A549 treated with GW870086 at 1 μM for 4 hours (cell line): ENCODE measurements around the gene SLC17A7. TPM values are rescaled to one million over a fixed set of nuclear protein-coding genes. Genes with fewer than 3 reads are reported as not detected.

Source experiments
- total RNA-seq: library from RNA; stranded (reverse); fragments of 200-300 nt; extraction: Qiagen RNA extraction; gene quantifications from 5 replicates; pipeline ENCODE4 v1.2.3, GENCODE V29; 2022; ENCODE audit warnings: low read depth

Gene SLC17A7
- total RNA-seq: 0.51 to 0.57 TPM (median 0.53 TPM) in 5 replicates

GRCh38 chr19:49441210-49441959, at the start of gene SLC17A7:
SLC17A7 (minus strand) TSS chr19:49441527; CDS start chr19:49441379, 148 bp downstream.

GRCh38 chr19:49487277-49488045, 46.1 kb upstream of the SLC17A7 start, which contains the start of gene RPL13A:
RPL13A (plus strand) TSS chr19:49487608; CDS start chr19:49487630, 22 bp downstream.

GRCh38 chr19:49473868-49474541, 32.7 kb upstream of the SLC17A7 start, which contains the start of gene FLT3LG:
FLT3LG (plus strand) TSS chr19:49474215; CDS start chr19:49474640, 425 bp downstream.

DNA sequence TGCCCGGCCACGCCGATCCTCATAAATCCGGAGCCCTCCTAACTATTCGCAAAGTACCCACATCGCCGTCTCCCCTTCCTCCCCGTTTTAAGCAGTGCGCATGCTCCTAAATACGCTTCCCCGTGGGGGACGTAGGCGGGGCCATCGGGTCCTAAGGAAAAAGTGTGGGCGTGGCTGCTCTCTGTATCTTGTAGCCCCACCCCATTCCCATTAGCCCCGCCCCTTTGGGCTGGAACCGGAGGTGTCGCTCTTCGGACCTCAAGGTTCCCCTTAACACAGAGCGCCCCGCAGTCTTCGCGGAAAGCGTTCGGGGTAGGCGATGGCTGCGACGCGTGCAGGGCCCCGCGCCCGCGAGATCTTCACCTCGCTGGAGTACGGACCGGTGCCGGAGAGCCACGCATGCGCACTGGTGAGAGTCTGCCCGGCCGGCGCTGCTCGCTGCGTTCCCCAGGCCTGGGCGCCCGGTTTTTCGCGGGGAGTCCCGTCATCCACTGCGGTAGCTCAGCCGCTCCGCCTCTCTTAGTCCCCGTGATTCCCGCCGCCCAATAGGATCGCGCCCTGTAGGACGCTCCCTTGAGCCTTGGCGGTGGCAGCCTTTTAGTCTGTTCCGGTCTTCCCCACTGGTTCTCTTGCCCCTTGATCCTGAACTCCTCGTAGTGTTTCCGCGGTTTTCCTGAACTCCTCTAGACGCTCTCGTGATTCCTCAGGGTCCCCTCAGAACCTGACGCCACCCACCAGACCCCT, 11.9 kb upstream of the SLC17A7 start, which contains the start of gene ALDH16A1:
Gene ALDH16A1 (plus strand): TSS at position 213 of the 744 bp plus-strand sequence. CDS start 107 bp downstream, at position 320.

DNA sequence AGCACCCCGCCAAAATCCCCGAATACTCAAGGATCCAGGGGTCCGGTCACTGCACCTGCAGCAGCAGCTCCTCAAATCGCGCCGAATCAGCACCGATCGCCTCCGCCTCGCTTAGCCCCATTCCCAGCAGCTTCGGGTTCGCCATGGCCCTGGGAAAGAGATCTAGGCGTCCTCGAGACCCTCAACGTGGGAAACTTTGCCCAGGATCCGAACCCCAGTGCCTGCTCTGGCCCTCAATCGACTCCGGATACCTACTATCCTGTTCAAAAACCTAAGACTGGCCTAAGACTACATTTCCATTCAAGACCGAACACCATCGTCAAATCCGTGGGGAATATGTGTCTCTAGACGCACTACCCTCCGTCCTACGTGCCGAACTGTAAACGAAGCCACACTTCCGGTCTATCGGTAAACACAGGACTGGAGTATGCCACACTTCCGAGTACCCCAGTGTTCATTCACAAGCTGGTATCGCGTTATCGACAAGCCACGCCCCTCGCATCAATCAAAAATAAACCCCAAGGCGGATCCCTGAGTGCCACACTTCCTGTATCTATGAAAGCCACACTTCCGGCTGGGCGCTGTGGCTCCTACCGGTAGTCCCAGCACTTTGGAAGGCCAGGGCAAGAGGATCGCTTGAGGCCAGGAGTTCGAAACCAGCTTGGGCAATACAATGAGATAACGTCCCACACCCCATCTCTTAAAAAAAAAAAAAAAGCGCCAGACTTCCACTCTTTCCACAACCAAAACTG, 10.3 kb upstream of the SLC17A7 start, which contains the start of gene PIH1D1:
Gene PIH1D1 (minus strand): TSS at position 385 of the 752 bp plus-strand sequence. CDS start 240 bp downstream, at position 145.

GRCh38 chr19:49425178-49425577, 16.1 kb downstream of the SLC17A7 start, which contains the start of gene GFY:
GFY (plus strand) TSS chr19:49425388; CDS start chr19:49426431, 1,043 bp downstream.

GRCh38 chr19:49423071-49423984, 18.0 kb downstream of the SLC17A7 start, which contains the start of gene PTH2:
PTH2 (minus strand) TSS chr19:49423441; CDS start chr19:49423339, 102 bp downstream.

GRCh38 chr19:49387936-49388372, 53.4 kb downstream of the SLC17A7 start, which contains the start of gene KASH5:
KASH5 (plus strand) TSS chr19:49388249; CDS start chr19:49390884, 2,635 bp downstream.

Other genes with a start within 250 kb of the SLC17A7 start
- gene SLC6A16, start 116.3 kb downstream of the SLC17A7 start, total RNA-seq: 0.62 to 1.6 TPM (median 0.81 TPM) in 5 replicates
- gene CD37, start 106.1 kb downstream of the SLC17A7 start, total RNA-seq: not detected in 5 replicates
- 12.6 to 19.1 TPM (median 17.7 TPM) in 5 replicates for gene TEAD2, start 79.1 kb downstream of the SLC17A7 start, total RNA-seq
- gene DKKL1, start 77.7 kb downstream of the SLC17A7 start, total RNA-seq: 0.70 to 1.1 TPM (median 0.89 TPM) in 5 replicates
- 0.33 TPM in 1 of 5 replicates, not detected in the others for gene KASH5, start 53.3 kb downstream of the SLC17A7 start, total RNA-seq
- 0.46 TPM in 1 of 5 replicates, not detected in the others for gene PTH2, start 18.1 kb downstream of the SLC17A7 start, total RNA-seq
- gene GFY, start 16.1 kb downstream of the SLC17A7 start, total RNA-seq: 0.08 to 0.30 TPM (median 0.14 TPM) in 5 replicates
- 89.3 to 95.7 TPM (median 93.6 TPM) in 5 replicates for gene PIH1D1, start 10.3 kb upstream of the SLC17A7 start, total RNA-seq
- gene ALDH16A1, start 11.7 kb upstream of the SLC17A7 start, total RNA-seq: 19.5 to 25.6 TPM (median 23.9 TPM) in 5 replicates
- gene FLT3LG, start 32.7 kb upstream of the SLC17A7 start, total RNA-seq: 0.69 to 1.8 TPM (median 1.4 TPM) in 5 replicates
- 3,723 to 4,607 TPM (median 4,089 TPM) in 5 replicates for gene RPL13A, start 46.1 kb upstream of the SLC17A7 start, total RNA-seq
- 3,748 to 4,968 TPM (median 3,902 TPM) in 5 replicates for gene RPS11, start 54.9 kb upstream of the SLC17A7 start, total RNA-seq
- gene FCGRT, start 71.1 kb upstream of the SLC17A7 start, total RNA-seq: 21.0 to 33.8 TPM (median 29.8 TPM) in 5 replicates
- gene RCN3, start 86.5 kb upstream of the SLC17A7 start, total RNA-seq: 1.2 to 2.3 TPM (median 2.1 TPM) in 5 replicates
- 91.1 to 111 TPM (median 104 TPM) in 5 replicates for gene NOSIP, start 139.0 kb upstream of the SLC17A7 start, total RNA-seq
- 0.45 to 0.95 TPM (median 0.87 TPM) in 5 replicates for gene PRRG2, start 139.8 kb upstream of the SLC17A7 start, total RNA-seq
- gene PRR12, start 149.7 kb upstream of the SLC17A7 start, total RNA-seq: 28.9 to 36.4 TPM (median 34.4 TPM) in 5 replicates
- 112 to 160 TPM (median 157 TPM) in 5 replicates for gene RRAS, start 198.6 kb upstream of the SLC17A7 start, total RNA-seq
- 47.8 to 68.4 TPM (median 63.0 TPM) in 5 replicates for gene SCAF1, start 200.7 kb upstream of the SLC17A7 start, total RNA-seq
- gene IRF3, start 224.3 kb upstream of the SLC17A7 start, total RNA-seq: 85.2 to 107 TPM (median 102 TPM) in 5 replicates
- gene BCL2L12, start 224.4 kb upstream of the SLC17A7 start, total RNA-seq: 55.5 to 73.8 TPM (median 71.1 TPM) in 5 replicates
- gene PRMT1, start 235.7 kb upstream of the SLC17A7 start, total RNA-seq: 397 to 431 TPM (median 408 TPM) in 5 replicates
- gene ADM5, start 248.1 kb upstream of the SLC17A7 start, total RNA-seq: 3.7 to 6.1 TPM (median 5.6 TPM) in 5 replicates
- gene CPT1C, start 249.6 kb upstream of the SLC17A7 start, total RNA-seq: 10.9 to 14.2 TPM (median 13.2 TPM) in 5 replicates